ENCODE results near the gene HSD17B8. TPM values are rescaled to one million over a fixed set of nuclear protein-coding genes. Genes with fewer than 3 reads are reported as not detected.
A peak's percentile ranks its signal among the peaks of the same experiment; 100 is the strongest.

The HSD17B8 gene
- total RNA-seq, 1 experiment from 2014 or later: 5.6 TPM

DNA sequence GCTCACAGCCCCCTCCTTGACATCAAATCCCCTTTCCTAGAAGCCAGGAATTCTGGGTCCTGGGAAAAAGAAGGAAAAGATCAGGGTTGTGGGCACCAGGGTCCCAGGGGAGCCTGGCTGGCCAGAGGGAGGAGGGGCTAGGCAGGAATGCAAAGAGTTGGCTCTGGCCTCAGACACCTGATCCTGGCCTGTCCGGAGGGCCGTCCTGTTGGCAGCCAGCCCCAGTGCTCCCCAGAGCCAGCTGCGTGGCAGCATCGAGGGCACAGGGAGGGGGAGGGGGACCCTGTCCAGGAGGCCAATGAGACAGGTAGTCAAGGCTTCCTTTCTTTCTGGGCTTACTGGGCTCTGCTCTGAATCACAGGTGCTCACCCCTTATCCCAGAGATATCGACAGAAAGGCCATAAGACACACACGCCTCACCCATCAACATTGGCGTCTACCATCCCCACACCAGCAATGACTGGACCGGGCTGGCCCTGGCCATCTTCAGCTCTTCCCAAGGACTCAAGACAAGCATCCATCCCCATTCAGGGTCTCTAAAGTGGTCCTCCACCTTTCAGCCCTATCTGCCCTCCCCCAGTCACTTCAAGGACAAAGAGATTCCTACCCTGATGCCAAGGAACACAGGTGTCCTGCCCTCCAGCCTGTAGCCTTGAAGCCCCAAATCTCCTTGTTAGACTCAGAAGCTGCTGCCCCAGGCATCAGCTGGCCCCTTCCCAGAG is 12.9 kb upstream of the HSD17B8 start:
- DNase-seq (ENCODE audit: low spot score): no peak

DNA sequence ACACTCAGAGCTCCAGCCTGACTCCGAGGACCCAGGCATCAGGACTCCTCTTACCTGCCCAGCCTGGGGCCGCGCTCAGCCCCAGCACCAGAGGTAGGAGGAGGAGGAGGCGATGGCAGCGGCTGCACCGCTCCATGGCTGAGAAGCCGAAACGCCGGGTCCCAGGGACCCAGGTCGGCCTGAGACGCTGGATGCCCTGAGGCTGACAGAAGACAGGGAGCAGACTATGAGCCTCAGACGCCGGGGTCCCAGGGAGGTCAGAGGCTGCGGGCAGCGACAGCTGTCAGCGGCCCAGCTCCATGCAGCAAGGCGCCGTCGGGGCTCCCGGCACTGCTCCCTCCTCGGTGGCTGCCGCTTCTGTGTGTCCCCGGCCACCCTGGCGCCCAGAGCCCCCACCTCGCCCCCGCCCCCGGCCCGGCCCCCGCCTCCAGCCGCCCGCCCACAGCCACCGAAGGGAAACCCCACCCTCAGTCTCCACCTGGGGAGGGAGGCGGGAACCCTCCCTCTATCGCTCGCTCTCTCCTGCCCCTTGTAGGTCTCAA is 12.3 kb upstream of the HSD17B8 start, which contains the start of gene COL11A2:
TSS of gene COL11A2 (minus strand) at position 363 of the 542 bp plus-strand sequence. CDS start at position 136, 227 bp downstream.
- DNase-seq (ENCODE audit: low spot score): no peak

DNA sequence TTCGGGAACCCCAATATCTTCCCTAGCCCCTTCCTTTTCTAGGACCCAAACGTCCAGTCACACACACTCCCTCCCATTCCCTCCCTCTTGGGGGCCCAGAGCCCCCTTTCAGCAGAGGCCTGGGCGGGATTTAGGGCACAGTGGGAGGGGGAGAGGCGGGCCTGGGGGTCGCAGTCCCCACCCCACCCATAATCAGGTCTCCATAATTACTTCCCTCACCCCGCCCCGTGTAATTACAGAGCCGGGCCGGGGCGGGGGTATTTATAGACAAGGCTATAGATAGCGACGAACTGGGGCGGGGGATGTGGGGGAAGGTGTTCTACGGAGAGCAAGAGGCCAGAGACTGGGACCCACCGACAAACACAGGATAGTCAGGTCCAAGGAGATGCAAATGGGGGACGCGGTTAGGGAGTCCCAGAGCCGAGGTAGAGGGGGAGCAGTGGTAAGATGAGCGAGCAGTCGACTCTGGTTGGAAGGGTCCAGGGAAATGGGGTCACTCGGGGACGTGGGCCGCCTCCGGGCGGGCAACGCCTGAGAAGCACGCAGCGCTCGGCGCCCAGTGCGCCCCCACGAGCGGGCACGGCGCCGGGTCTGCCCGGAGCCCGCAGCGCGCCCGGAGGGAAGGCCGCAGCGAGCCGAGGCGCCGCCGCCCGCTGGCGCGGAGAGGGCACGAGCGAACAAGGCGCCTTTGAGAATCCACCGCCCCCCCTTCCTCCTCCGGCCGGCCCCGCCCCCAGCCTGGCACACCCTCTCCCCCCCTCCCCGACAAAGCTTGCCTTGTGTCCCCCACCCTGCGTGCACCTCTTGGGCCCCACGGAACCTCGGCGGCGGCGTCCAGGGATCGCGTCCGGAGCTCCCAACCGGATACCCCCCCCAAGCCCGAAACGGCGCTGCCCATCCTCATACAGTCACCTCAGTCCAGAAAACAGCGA is 11.5 kb upstream of the HSD17B8 start:
- no peak for DNase-seq (ENCODE audit: low spot score)

GRCh38 chr6:33193619-33194018 is 10.8 kb upstream of the HSD17B8 start:
- no peak for DNase-seq (ENCODE audit: low spot score)

GRCh38 chr6:33194431-33194979 is 9.9 kb upstream of the HSD17B8 start:
- DNase-seq (ENCODE audit: low spot score): no peak

DNA sequence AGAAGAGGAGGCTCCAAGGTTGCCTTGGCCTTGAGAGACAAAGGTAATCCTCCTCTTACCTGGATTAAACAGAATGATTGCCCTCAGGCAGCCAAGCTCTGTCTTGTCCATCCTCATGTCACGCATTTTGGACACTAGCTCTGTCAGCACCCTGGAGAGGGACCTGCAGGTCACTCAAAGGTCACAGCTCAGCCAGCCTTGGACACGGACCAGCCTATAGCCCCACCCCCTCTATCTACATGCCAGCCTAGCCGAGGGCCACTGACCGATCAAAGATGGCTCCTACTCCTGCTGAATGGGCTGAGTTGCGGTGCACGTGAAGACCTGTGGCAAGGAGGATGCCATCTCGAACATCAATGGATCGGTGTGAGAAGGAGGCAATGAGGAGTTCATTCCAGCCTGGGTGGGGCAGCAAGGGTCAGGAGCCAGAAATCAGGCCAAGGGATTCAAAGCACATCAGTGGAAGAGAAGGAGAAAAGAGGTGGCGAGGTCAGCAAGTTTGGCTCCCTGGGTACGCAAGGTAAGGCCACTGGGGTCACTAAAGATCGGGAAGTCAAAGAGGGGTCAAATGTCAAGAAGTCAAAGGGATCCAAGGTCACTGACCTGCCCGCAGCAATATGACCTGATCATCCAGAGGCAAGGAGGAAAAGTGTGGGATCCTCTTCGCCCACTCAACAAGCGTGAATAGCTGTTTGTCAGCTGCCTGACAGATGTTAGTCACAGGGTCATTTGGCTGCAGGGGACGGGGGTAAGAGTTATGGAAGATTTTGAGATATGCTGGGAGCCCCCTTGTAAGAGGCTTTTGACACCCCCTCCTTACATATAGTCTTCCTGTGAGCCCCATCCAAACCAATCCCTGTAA is 8.9 kb upstream of the HSD17B8 start:
- DNase-seq (ENCODE audit: low spot score): no peak

- peak; percentile 53 for DNase-seq (ENCODE audit: low spot score)
These were observed 6.9 kb upstream of the HSD17B8 start for GRCh38 chr6:33197431-33198048.

DNA sequence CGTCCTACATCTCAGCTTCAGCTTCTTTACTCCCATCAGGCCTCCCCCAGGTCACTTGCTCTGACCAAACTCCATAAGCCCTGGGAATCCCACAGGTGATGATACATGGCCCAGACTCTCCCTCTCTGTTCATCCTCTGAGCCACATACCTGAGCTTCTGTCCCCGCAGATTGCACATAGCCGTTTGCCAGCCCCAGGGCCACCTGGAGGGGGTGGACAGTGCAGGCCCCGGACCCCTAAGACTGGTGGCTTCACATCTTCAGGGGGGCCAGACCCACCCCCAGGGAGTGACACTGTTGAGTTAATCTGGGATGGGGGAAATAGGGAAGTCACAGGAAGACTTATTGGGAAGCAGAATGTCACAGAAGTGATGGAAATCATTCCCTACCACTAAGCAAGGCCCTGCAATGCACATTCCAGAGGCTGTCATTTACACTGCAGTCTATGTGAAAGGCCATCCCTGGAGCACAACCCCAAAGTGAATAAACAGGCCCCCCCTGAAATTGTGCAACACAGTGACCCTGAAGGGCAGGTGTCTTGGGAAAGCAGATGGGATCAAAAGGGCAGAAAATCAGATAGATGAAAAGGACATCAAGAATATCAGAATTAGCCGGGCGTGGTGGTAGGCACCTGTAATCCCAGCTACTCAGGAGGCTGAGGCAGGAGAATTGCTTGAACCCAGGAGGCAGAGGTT is 6.1 kb upstream of the HSD17B8 start:
- DNase-seq (ENCODE audit: low spot score): no peak

- no peak for DNase-seq (ENCODE audit: low spot score)
These were observed 5.5 kb upstream of the HSD17B8 start for GRCh38 chr6:33198853-33199436.

DNA sequence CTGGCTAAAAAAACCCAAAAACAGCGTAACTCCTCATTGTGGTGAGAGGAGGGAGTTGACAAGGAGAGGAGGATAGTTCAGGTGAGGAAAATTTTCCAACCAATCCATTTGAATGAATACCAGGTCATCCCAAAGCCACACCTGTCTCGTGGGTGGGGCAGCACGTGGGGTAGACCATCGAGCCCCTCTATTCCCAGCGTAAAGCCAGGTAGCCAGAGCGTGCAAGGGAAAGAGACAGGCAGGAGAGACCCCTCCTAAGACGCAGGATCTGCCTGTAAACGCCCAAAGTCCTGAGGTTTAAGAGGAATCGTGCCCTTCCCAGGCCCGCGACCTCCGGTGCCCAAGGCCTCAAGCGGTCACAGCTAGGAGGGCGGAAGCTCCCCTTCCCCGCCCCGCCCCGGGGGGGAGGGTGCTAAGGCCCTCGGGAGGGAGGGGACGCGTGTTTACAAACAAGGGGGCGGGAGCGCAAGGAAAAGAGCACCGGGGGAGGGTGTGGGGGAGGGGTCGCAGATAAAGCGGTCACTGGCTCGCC is 4.7 kb upstream of the HSD17B8 start:
- DNase-seq (ENCODE audit: low spot score): peak; percentile 66

DNA sequence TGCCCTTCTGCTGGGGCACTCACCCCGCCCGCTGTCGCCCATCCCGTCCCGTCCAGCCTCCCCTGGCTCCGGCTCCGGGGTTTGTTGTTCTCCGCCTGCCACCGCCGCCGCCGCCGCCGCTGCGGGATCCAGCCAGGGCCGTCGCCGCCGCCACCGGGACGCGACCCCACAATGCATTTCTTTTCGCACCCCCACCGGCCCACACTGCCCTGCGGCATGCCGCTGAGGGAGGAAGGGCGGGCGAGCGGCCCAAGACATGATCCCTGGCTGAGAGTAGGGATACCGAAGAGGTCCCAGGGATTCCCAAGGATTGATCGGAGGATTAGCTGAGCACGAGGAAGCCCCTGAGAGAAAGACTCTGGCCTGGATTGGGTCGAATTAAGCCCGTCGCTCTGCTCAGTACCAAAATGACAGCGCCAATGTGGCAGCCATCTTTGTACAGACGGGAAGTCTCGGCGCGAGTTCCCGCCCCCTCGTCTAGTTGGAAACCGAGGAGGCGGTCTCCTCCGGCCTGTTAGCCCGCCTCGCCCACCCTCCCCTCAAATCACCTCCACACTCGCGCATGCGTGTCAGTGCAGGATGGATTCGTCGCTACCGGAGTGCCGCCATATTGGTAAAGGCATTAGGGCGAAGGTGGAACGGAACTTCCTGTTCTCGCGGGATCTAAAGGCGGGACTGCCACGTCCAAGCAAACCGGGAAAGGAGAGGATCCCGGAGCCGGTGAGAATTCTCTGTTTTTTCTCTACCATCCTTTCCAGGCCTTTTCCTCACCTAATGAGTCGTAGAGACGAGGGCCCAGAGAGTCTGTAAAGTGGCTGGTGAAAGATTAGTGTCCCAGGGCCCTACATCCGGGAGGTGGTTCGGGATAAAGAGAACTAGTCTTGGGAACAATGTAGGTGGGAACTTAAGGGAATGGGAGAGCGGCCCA is 4.0 kb upstream of the HSD17B8 start, which contains the start of the genes RXRB and SLC39A7:
TSS of gene RXRB (minus strand) at position 447 of the 928 bp plus-strand sequence. CDS start at position 258, 189 bp downstream.
TSS of gene SLC39A7 (plus strand) at position 649 of the 928 bp plus-strand sequence. CDS start 379 bp downstream, outside the sequence.
- peak; percentile 99 for DNase-seq (ENCODE audit: low spot score)

- no peak for DNase-seq (ENCODE audit: low spot score)
These were observed 3.3 kb upstream of the HSD17B8 start for GRCh38 chr6:33201147-33201545.

DNA sequence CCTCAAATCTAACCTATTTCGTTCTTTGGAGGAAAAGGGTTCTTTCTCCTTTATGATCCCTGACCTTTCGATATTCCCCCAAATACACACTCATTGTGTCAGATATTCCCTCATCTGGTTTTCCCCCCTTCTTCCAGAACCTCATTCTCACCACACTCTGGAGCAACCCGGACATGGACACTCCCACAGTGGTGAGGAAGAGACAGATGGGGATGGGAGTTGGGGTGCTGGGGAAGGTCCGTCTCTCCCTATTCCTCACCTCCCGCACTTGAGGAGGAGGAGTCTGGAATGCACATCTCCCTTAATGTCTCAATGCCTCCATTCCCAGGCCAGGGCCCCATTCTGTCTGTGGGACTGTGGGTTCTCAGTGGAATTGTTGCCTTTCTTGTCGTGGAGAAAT is 2.5 kb upstream of the HSD17B8 start:
- no peak for DNase-seq (ENCODE audit: low spot score)

- DNase-seq (ENCODE audit: low spot score): no peak
These were observed 1.7 kb upstream of the HSD17B8 start for GRCh38 chr6:33202799-33203198.

DNA sequence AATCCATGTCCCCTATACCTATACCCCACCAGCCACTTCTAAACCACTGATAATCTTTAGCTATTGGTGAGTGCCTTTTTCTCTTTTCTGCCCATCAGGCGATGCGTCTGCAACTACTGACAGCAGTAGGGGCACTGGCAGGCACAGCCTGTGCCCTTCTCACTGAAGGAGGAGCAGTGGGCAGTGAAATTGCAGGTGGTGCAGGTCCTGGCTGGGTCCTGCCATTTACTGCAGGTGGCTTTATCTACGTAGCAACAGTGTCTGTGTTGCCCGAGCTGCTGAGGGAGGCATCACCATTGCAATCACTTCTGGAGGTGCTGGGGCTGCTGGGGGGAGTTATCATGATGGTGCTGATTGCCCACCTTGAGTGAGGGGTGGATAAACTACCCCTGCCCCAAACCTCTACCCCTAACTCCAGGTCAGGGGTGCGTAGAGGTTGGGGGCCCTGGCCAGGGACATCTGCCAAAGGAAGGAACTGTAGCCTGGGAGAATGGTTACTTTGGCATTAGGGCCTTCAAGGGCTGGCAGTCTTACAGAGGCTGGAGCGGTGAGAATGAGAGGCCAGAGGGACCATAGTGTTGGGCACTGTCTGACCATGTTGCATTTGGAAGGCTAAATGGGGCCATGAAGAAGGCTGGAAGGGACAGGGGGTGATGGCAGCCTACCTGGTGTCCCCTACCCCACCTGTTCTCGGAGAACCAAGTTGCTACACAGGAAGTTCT is 851 bp upstream of the HSD17B8 start:
- DNase-seq (ENCODE audit: low spot score): no peak

GRCh38 chr6:33204165-33204414 is 365 bp upstream of the HSD17B8 start:
- DNase-seq (ENCODE audit: low spot score): no peak

DNA sequence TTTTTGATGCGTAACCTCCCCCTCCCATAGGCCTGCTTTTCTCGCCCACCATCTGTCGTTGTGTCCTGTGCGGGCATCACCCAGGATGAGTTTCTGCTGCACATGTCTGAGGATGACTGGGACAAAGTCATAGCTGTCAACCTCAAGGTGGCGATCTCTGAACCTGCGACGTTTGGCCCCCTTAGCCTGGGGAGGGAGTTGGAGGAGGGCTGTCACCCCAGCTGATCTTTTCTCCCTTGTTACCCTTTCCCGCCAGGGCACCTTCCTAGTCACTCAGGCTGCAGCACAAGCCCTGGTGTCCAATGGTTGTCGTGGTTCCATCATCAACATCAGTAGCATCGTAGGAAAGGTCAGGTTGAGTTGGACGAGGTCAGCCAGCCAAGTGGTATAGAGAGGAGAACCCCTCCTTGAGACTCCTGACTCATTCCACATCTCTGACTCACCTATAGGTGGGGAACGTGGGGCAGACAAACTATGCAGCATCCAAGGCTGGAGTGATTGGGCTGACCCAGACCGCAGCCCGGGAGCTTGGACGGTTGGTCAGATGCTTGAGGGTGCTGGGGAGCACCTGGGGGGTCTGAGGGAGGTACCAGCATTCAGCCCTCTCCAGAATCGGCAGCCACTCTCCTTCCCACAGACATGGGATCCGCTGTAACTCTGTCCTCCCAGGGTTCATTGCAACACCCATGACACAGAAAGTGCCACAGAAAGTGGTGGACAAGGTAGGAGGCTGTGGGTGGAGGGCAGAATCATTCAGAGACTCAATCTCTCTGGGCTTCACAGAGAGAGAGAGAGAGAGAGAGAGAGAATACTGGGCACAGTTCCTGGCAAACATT is 954 bp downstream of the HSD17B8 start:
- peak; percentile 68 for DNase-seq (ENCODE audit: low spot score)

Measured in H4 (cell line).